H1 (cell line): ENCODE measurements around the gene MYLK.

Experiments
- CHD1 ChIP-seq: IDR thresholded peaks from 2 replicates; pipeline ENCODE4 v1.6.1; 2012; ENCODE audit warnings: low read depth, low read length, improper control_type of control experiment
- GABPA ChIP-seq: IDR thresholded peaks from 2 replicates; pipeline ENCODE4 v1.6.1; 2011; ENCODE audit warnings: mild to moderate bottlenecking, low read length, moderate library complexity, borderline replicate concordance; ENCODE audit not compliant: insufficient read depth
- GTF2F1 ChIP-seq: IDR thresholded peaks from 2 replicates; pipeline ENCODE4 v1.6.1; 2012; ENCODE audit warnings: low read depth, low read length, improper control_type of control experiment, borderline replicate concordance
- POLR2AphosphoS5 ChIP-seq: IDR thresholded peaks from 2 replicates; pipeline ENCODE4 v1.6.1; 2011; ENCODE audit warnings: low read depth, low read length
- RFX5 ChIP-seq: IDR thresholded peaks from 2 replicates; pipeline ENCODE4 v1.6.1; 2011; ENCODE audit warnings: low read depth, low read length, improper control_type of control experiment, borderline replicate concordance
- TAF1 ChIP-seq: IDR thresholded peaks from 2 replicates; pipeline ENCODE4 v1.6.1; 2011; ENCODE audit warnings: mild to moderate bottlenecking, low read depth, low read length
- TEAD4 ChIP-seq: IDR thresholded peaks from 2 replicates; pipeline ENCODE4 v1.6.1; 2012; ENCODE audit warnings: low read depth, low read length, inconsistent platforms, mixed read lengths
- USF2 ChIP-seq: IDR thresholded peaks from 2 replicates; pipeline ENCODE4 v1.6.1; 2011; ENCODE audit warnings: low read length, improper control_type of control experiment
- TF ChIP-seq, protein P1 (sequence below), 3 experiments: IDR thresholded peaks; 1 replicate in 2 of 3; 2 replicates in 1 of 3; pipeline versions ENCODE4 v1.5.1 to v1.6.1; 2011; ENCODE audit warnings: low read length in 3 of 3, mild to moderate bottlenecking in 3 of 3, inconsistent platforms in 2 of 3, low read depth in 1 of 3, moderate library complexity in 1 of 3; ENCODE audit not compliant: insufficient read depth in 1 of 3; ENCODE audit errors: control extremely low read depth in 1 of 3

DNA sequence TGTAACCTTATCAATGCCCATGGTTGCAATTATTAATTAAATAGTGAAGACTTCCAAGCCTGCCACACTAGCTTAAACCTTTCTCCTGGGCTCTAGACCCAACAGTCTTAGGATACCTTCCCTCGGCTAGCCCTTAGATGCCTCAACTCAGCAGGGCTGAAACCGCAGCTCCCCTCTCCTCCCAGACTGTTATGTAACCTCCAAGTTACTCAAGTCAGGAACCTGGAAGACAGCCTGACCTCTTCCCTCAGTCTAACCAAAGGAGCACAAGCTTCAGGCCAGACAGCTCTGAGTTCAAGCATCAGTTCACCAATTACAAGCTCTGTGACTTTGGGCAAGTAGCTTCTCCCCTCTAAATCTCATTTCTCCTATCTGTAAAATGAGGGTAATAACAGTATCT is 228.7 kb downstream of the MYLK start:
- TF ChIP-seq TAF1 (no peak), RFX5 (no peak), GABPA (no peak), TEAD4 (no peak), USF2 (no peak), GTF2F1 (no peak), POLR2AphosphoS5 (no peak), CHD1 (no peak)
- TF ChIP-seq, protein P1, sequence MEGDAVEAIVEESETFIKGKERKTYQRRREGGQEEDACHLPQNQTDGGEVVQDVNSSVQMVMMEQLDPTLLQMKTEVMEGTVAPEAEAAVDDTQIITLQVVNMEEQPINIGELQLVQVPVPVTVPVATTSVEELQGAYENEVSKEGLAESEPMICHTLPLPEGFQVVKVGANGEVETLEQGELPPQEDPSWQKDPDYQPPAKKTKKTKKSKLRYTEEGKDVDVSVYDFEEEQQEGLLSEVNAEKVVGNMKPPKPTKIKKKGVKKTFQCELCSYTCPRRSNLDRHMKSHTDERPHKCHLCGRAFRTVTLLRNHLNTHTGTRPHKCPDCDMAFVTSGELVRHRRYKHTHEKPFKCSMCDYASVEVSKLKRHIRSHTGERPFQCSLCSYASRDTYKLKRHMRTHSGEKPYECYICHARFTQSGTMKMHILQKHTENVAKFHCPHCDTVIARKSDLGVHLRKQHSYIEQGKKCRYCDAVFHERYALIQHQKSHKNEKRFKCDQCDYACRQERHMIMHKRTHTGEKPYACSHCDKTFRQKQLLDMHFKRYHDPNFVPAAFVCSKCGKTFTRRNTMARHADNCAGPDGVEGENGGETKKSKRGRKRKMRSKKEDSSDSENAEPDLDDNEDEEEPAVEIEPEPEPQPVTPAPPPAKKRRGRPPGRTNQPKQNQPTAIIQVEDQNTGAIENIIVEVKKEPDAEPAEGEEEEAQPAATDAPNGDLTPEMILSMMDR (IDR thresholded peaks at IDR 0.05; ENCODE audit: control extremely low read depth in 1 of 3, insufficient read depth in 1 of 3, low read depth in 1 of 3, low read length in 3 of 3) = no peak
